OCI-LY3 (cell line): Measurements from ENCODE around the gene TMEM176A.

Source experiments
- H2AFZ ChIP-seq: fragments of 200-600, 300-600 bp; shearing (Covaris generic); 2 replicates; pipeline ENCODE4 v1.6.0; 2014; ENCODE audit warnings: antibody characterized with exemption, low read depth, low read length
- H3K27ac ChIP-seq: fragments of 200-600, 300-600 bp; sonication (generic); 2 replicates; pipeline ENCODE4 v1.5.1; 2014; ENCODE audit warnings: mild to moderate bottlenecking, low read length, moderate library complexity, mixed read lengths
- H3K27me3 ChIP-seq: fragments of 200-600, 300-600 bp; sonication (generic); 2 replicates; pipeline ENCODE4 v1.6.1; 2014; ENCODE audit warnings: low read depth, low read length, mixed read lengths
- H3K36me3 ChIP-seq: fragments of 200-600, 300-600 bp; sonication (generic); replicated peaks from 2 replicates; pipeline ENCODE3; 2014; ENCODE audit warnings: low read depth, low read length, mixed read lengths
- H3K4me1 ChIP-seq: fragments of 300-600, 200-600 bp; sonication (generic); 2 replicates; pipeline ENCODE4 v1.6.1; 2014; ENCODE audit warnings: low read length, mixed read lengths
- H3K4me2 ChIP-seq: fragments of 200-600, 300-600 bp; sonication (generic); 2 replicates; pipeline ENCODE4 v1.6.1; 2014; ENCODE audit warnings: low read length, mixed read lengths
- H3K4me3 ChIP-seq: fragments of 300-600, 200-600 bp; sonication (generic); 2 replicates; pipeline ENCODE4 v1.5.1; 2014; ENCODE audit warnings: antibody characterized with exemption, mild to moderate bottlenecking, low read length, moderate library complexity
- H3K79me2 ChIP-seq: fragments of 300-600, 200-600 bp; shearing (Covaris generic); 2 replicates; pipeline ENCODE4 v1.6.1; 2014; ENCODE audit warnings: mild to moderate bottlenecking, low read length, mixed read lengths
- H3K9ac ChIP-seq: fragments of 300-600, 200-600 bp; shearing (Covaris generic); 2 replicates; pipeline ENCODE4 v1.6.0; 2014; ENCODE audit warnings: mild to moderate bottlenecking, low read length, moderate library complexity
- H3K9me3 ChIP-seq: fragments of 200-600, 300-600 bp; shearing (Covaris generic); 2 replicates; pipeline ENCODE4 v1.6.1; 2014; ENCODE audit warnings: low read length, mixed read lengths; ENCODE audit not compliant: insufficient read depth
- H4K20me1 ChIP-seq: fragments of 200-600, 300-600 bp; sonication (generic); 2 replicates; pipeline ENCODE4 v1.6.1; 2016; ENCODE audit warnings: low read length, mixed read lengths; ENCODE audit not compliant: insufficient read depth
- EZH2phosphoT487 ChIP-seq: fragments of 200-600 bp; shearing (Covaris generic); IDR thresholded peaks from 2 replicates; pipeline ENCODE4 v1.6.1; 2018; ENCODE audit warnings: antibody characterized with exemption, mixed run types, low read depth
- TF ChIP-seq, protein P1 (sequence below): fragments of 200-600, 300-600 bp; sonication (generic); IDR thresholded peaks from 2 replicates; pipeline ENCODE4 v1.5.1; 2014; ENCODE audit warnings: antibody characterized with exemption, low read length, low read depth

Gene TMEM176A

DNA sequence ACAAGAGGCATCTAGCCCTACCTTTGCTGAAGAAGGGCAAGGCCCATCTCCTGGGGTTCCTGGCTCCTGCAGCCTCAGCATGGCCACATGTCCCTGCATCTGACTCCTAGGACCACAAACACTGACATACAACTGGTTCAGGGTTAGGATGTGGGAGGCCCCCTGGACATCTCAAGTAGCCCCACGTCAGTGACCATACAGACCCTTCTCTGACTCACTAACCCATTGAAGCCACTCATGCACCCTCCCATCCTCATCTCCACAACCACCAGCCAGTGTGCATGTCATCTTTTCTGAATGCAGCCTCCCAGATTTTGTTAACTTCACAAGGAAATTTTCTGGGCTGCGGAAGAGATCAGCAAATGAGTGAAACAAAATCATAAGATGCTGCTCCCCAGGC is 18.6 kb upstream of the TMEM176A start:
- no peaks in the 10 kb centered on the region for H4K20me1 ChIP-seq
- no peaks in the 10 kb centered on the region for H3K9me3 ChIP-seq
- 0 out of 2 replicates have a peak overlapping the region, but pooled peaks have one; percentile 15 for H2AFZ ChIP-seq
- no peaks in the 10 kb centered on the region for H3K36me3 ChIP-seq
- H3K9ac ChIP-seq, result no peak overlapping the region
- H3K4me3 ChIP-seq, result no peak overlapping the region
- no peaks in the 10 kb centered on the region for H3K79me2 ChIP-seq
- H3K27me3 ChIP-seq, result peaks cover 8% of the 10 kb centered on the region; the same call in 1 of the 2 replicates
- no peak overlapping the region for H3K27ac ChIP-seq
- H3K4me2 ChIP-seq, result no peak overlapping the region
- H3K4me1 ChIP-seq, result peaks cover 49% of the 10 kb centered on the region
- TF ChIP-seq, protein P1, sequence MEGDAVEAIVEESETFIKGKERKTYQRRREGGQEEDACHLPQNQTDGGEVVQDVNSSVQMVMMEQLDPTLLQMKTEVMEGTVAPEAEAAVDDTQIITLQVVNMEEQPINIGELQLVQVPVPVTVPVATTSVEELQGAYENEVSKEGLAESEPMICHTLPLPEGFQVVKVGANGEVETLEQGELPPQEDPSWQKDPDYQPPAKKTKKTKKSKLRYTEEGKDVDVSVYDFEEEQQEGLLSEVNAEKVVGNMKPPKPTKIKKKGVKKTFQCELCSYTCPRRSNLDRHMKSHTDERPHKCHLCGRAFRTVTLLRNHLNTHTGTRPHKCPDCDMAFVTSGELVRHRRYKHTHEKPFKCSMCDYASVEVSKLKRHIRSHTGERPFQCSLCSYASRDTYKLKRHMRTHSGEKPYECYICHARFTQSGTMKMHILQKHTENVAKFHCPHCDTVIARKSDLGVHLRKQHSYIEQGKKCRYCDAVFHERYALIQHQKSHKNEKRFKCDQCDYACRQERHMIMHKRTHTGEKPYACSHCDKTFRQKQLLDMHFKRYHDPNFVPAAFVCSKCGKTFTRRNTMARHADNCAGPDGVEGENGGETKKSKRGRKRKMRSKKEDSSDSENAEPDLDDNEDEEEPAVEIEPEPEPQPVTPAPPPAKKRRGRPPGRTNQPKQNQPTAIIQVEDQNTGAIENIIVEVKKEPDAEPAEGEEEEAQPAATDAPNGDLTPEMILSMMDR, result no peak
- TF ChIP-seq EZH2phosphoT487, result no peak

DNA sequence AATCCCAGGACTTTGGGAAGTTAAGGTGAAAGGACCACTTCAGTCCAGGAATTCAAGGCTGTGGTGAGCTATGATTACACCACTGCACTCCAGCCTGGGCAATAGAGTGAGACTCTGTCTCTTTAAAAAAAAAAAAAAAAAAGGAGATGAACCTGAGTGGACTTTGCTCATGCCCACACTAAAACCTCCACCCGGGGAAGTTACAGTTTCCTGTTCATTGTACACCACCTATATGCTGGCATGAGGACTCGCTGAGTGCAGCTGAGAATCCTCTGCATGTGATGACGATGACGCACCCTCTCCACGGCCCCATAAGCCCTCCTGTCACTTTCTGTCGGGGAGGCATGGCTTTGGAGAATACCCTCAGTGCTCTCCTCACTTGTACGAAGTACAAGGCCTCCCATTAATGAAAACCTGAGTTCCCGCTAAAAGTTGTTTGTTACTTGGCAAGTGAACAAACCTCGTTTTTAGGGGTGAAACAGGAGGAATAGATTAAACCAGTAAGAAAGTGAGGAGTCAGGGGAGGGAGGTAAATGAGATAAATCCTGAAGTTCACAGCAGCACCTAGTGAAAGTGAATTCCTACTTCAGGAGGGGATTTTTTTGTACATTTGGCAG is 16.3 kb upstream of the TMEM176A start:
- Histone ChIP-seq H3K4me3 (no peak overlapping the region), H3K27ac (peak overlapping the region; percentile 0; the same call in 1 of the 2 replicates), H3K27me3 (no peaks in the 10 kb centered on the region), H3K9me3 (no peaks in the 10 kb centered on the region), H3K36me3 (no peaks in the 10 kb centered on the region), H3K79me2 (no peaks in the 10 kb centered on the region), H3K9ac (peak overlapping the region; percentile 24; the same call in 1 of the 2 replicates), H2AFZ (0 out of 2 replicates have a peak overlapping the region, but pooled peaks have one; percentile 63), H4K20me1 (no peaks in the 10 kb centered on the region), H3K4me1 (peaks cover 64% of the 10 kb centered on the region), H3K4me2 (peak overlapping the region; percentile 3)
- TF ChIP-seq EZH2phosphoT487, result no peak
- TF ChIP-seq, protein P1, result no peak

DNA sequence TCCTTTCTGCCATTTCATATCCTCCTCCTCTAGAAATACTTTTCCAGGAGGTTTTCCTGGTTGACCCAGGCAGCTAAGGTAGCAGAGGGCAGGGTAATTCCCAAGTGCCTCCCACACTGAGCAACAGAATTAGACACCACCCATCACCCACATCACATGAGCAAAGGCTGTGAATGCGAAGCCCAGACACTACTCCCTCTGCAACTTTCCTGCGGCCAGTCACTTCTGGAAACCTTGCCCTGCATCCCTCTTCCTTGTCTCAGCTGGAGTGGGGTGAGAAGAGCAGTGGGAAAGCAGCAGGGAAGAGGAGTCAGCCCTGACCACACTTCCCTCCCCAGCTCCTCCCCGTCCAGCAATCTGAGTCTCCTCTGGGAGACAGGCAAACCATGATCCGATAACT is 15.6 kb upstream of the TMEM176A start:
- H3K9ac ChIP-seq, result no peak overlapping the region
- no peak for TF ChIP-seq EZH2phosphoT487
- TF ChIP-seq, protein P1, result no peak
- H3K9me3 ChIP-seq, result no peaks in the 10 kb centered on the region
- no peaks in the 10 kb centered on the region for H3K27me3 ChIP-seq
- H3K4me2 ChIP-seq, result 0 out of 2 replicates have a peak overlapping the region, but pooled peaks have one; percentile 3
- peak overlapping the region; percentile 0; the same call in 1 of the 2 replicates for H3K27ac ChIP-seq
- H4K20me1 ChIP-seq, result no peaks in the 10 kb centered on the region
- H3K36me3 ChIP-seq, result no peaks in the 10 kb centered on the region
- peak overlapping the region; percentile 63; the same call in 1 of the 2 replicates for H2AFZ ChIP-seq
- H3K79me2 ChIP-seq, result no peaks in the 10 kb centered on the region
- H3K4me3 ChIP-seq, result no peak overlapping the region
- H3K4me1 ChIP-seq, result peaks cover 64% of the 10 kb centered on the region

DNA sequence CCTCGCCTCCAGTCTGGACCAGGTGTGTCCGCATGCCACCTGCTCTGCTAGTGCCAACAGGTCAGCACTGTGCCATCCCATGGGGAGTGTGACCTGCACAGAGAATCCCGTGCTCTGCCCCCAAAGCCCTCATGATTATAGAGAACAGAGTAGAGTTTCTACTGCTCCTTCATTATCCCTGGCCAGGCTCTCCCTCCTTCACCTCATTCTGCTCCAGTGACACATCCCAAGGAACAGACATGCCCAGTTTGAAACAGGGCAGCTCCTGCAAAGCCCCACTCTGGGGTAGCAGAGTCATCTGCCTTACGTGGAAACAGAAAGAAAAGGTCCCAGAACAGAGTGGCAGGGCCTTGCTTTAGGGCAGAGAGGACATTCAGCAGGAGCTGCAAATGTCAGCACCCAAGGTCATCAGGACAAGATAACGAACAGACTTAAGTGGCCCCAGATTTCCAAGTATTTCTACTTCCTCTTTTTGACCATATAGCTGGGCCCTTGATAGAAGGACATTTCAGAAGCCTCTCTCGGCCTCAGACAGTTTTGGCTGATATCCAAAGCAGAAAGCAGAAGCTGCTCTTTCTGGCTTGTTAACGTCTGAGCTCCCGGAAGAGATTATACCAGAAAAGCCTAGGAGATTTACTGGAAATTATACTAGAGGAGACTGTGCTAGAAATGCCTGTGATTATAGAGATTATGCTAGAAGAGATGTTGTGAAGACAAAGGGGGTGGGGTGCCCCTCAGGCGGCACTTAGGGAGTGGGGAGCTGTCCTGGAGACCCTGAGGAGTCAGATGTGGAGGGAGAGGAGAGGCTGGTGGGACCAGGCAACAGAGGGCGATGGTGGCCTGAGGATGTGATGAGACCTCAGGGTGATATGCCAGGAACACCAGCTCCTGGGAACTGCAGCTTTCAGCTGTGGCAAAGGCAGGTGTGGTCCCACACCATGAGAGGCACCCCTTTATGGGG is 13.0 kb upstream of the TMEM176A start:
- Histone ChIP-seq H3K4me1 (peaks cover 51% of the 10 kb centered on the region), H3K36me3 (no peaks in the 10 kb centered on the region), H3K4me2 (peak overlapping the region; percentile 75), H3K27me3 (no peaks in the 10 kb centered on the region), H3K9ac (peak overlapping the region; percentile 70), H3K79me2 (no peaks in the 10 kb centered on the region), H3K27ac (peak overlapping the region; percentile 81), H4K20me1 (no peaks in the 10 kb centered on the region), H3K9me3 (no peaks in the 10 kb centered on the region), H3K4me3 (peak overlapping the region; percentile 35; the same call in 1 of the 2 replicates), H2AFZ (peak overlapping the region; percentile 94)
- TF ChIP-seq EZH2phosphoT487, result no peak
- TF ChIP-seq, protein P1, result peak; percentile 51
